ENCODE results near the gene LCN10.
A peak's percentile ranks its signal among the peaks of the same experiment; 100 is the strongest.
"Not testable (repeated sequence)": the region's sequence is repeated elsewhere in the genome, so short reads cannot be mapped to it uniquely, and the experiment has no call there.

LCN10 gene

DNA sequence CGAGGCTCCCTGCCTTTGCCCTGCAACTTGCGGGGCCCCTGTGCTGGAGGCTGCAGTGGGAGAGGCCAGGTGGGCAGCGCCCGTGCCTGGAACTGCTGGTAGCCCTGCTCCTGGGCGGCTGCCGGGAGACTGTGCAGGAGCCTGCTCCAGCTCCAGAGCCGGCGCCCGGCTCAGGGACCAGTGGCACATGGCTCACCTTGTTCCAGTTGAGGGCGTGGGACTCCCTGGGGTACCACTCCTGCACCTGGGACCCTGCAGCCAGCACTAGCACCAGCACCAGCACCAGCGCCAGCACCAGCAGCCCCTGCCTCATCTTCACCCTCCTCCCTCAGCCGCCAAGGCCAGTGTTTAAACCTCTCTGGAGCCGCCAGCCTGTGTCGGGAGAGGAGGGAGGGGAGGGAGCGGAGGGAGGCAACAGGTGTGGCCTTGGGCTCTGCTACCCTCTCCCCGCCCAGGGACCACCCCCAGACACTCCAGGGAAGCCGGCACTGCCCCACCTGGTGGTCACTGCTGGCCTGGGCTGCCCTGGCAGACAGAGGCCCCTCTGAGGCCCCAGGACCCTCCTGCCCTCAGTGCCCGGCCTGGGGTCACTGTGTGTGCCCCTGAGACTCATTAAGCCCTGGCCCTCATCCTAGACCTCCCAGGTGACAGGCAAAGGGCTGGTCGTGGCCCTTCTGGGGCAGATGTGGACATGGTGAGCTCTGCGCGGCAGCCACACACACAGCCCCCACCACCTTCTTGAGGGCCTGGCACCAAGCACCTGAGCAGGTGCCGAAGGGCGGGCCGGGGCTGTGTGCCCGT is at the start of gene LCN10:
Gene LCN10, minus strand, starts transcription at position 350 of the 801 bp plus-strand sequence. Its CDS starts 37 bp downstream, at position 313.
- DNase-seq = no peak

DNA sequence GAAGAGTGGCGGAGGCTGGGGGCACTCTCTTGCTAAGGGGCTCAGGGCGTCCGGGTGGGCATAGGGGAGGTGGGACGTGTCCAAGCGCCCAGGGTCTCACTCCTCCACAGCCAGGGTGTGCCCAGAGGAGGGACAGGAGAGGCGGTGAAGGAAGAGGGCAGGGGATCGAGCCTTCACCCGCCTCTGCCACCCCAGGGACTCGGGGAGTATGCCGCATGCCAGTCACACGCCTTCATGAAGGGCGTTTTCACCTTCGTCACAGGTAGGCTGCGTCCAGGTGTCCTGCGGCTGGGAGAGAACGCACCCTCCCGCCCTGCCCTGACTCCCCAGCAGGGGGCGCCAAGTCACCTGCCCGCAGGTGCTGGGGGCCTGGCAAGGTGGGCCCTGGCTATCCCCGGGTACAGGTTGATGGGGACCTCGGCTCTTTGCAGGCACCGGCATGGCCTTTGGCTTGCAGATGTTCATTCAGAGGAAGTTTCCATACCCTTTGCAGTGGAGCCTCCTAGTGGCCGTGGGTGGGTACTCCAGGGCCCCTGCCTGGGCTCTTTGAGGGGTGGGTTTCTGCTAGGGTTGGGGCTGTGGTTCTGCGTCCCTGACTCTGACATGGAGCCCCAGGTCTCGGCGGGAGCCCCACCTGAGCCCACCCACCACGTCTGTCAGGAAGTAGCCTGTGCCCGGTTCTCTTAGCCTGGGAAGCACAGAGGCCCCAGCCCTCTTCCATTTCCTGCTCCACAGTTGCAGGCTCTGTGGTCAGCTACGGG is 49.0 kb upstream of the LCN10 start:
- no peak for DNase-seq

DNA sequence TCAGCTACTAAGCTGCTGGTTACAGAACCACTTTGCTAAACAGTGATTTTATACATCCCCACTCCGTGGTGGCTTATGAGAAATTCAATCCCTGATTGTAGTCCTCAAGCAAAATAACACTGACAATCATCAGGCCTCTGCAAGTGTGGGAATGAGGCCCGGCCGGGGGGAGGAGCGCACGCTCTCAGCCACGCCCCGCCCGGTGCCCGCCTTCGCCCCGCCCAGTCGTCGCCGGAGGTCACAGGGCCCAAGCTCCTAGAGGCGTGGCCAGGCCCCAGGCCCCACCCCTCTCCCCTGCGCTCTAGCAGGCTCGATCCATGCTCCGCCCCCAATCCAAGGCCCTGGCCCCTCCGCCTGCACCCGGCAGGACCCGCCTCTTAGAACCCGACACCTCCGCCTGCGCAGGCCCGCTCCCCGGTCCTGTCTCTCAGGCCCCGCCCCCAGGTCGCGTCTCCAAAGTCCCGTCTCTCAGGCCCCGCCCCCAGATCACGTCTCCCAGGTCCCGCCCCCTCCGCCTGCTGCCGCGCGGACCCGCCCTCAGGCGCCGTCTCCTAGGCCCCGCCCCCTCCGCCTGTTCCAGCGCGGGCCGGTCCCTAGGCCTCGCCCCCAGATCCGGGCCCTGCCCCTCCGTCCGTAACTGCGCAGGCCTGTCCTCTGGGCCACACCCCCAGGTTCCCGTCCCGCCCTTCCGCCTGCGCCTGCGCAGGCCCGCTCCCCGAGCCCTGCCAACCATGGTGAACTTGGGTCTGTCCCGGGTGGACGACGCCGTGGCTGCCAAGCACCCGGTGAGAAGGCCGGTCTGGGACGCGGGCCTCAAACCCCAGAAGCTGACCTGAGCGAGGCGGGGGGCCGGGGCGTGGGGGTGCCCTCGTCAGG is 48.1 kb upstream of the LCN10 start, which contains the start of gene TMEM141:
Gene TMEM141, plus strand, starts transcription at position 705 of the 876 bp plus-strand sequence. Its CDS starts 27 bp downstream, at position 732.
- peak; percentile 99 for DNase-seq

DNA sequence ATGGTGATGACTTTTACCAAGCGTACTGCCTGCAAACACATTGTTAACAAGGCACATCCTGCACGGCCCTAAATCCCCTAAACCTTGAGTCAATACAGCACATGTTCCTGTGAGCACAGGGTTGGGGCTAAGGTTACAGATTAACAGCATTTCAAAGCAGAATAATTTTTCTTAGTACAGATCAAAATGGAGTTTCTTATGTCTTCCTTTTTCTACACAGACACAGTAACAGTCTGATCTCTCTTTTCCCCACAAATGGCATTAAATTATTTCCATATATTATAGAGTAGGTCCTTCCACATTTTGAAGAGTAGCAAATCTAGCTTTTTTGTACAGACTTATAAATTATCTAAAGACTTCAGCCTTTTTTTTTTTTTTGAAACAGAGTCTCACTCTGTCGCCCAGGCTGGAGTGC is 46.8 kb upstream of the LCN10 start:
- no peak for DNase-seq

DNA sequence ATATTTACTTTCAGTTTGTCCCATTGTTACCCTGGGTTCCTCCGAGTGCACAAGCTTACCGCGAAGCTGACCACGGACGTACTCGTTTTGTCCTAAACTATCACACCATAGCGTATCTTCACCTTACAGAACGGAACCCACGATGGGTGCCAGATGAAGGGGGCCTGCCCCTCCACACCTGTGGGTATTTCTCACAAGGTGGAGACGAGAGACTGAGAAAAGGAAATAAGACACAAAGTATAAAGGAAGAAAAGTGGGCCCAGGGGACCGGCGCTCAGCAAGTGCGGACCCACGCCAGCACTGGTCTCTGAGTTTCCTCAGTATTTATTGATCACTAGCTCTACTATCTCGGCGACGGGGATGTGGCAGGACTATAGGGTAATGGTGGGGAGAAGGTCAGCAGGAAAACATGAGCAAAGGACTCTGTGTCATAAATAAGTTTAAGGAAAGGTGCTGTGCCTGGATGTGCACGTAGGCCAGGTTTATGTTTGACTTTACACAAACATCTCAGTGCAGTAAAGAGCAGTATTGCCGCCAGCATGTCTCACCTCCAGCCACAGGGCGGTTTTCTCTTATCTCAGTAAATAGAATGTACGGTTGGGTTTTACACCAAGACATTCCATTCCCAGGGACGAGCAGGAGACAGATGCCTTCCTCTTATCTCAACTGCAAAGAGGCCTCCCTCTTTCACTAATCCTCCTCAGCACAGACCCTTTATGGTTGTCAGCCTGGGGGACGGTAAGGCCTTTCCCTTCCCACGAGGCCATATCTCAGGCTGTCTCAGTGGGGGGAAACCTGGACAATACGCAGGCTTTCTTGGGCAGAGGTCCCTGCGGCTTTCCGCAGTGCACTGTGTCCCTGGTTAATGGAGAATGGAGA is 46.1 kb upstream of the LCN10 start:
- not testable (repeated sequence) for DNase-seq

DNA sequence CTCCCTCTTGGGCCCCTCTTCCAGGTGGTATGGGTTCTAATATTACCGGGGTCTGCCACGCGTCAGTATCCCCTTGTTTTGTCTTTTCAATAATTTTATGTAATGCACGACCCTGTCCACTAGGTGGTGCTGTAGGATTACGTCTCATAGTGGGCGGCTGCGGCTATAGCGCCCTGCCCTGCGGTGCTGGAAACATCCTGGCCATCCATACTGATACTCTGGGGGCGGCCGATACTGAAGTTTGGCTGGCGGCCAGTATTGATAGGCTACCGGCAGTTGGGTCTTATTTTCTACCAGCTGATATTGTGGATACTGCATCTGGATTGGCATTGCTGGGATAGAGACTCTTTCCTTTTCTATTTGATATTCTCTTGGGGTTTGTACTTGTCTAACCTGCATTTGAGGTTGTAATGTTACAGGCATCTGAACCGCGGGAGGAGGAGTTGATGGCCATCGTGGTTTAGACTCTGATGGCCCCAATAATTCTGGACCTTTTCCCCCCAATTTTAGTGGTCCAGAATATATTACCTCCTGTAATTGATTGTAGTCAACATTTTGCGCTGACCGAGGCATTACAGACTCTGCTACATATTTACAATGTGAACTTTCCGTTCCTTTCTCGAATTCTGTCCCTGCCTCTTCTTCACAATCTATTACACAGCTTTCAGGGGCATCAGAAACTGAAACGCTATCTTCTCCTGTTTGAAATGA is 45.1 kb upstream of the LCN10 start:
- peak; percentile 63 for DNase-seq

DNA sequence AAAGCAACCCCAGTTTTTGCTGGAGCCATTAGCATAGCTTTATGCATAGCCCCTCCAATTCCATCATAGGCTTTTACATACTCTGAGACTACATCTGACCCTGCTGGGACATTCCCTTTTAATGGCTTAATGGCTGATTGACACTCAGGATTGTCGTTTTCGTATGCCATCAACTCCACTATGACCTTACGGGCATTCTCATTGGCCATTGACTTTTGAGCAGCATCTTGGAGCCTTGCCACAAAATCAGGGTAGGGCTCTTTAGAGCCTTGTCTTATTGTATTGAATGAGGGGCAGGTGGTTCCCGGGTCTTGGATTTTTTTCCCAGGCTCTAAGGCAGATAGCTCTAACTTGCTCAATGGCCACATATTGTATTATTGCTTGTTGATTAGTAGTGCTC is 44.2 kb upstream of the LCN10 start:
- DNase-seq = not testable (repeated sequence)

DNA sequence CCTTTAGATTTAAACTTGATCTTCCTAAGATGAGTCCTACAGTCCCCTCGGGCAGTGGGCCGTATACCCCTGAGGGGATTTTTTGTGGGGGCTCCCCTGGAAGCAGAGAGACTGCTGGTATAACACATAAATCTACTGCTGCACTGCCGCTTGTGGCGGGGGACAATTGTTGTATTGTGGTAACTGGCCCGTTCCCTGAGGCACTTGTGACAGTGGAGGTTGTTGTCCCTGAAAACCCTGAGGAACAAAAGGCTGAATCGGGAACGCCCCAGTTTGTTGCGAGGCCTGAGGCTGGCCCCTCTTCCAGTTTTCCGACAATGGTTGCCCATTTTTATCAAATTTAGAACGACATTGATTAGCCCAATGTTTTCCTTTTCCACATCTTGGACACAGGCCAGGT is 43.7 kb upstream of the LCN10 start:
- DNase-seq = no peak

DNA sequence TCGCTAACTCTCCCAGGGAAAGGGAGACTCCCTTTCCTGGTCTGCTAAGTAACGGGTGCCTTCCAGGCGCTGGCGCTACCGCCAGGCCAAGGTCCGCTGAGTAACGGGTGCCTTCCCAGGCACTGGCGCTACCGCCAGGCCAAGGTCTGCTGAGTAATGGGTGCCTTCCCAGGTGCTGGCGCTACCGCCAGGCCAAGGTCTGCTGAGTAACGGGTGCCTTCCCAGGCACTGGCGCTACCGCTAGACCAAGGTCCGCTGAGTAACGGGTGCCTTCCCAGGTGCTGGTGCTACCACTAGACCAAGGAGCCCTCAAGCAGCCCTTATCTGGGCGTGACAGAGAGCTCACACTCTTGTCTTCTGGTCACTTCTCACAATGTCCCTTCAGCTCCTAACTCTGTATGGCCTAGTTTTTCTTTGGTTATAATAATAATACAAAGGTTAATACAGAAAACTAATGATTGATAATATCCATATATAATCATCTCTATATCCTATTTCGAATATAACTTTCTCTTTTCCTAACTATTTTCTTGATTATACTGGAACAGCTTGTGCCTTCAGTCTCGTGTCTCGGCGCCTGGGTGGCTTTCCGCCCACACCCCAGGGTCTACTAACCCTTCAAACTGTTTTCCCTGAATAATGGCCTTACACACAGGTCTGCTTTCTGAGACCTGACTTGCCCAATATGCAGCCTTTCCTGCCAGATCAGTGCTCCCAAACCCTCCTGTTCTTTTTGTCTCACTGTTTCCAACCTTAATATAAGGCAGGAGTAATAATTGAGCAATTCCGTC is 43.0 kb upstream of the LCN10 start:
- DNase-seq = not testable (repeated sequence)

DNA sequence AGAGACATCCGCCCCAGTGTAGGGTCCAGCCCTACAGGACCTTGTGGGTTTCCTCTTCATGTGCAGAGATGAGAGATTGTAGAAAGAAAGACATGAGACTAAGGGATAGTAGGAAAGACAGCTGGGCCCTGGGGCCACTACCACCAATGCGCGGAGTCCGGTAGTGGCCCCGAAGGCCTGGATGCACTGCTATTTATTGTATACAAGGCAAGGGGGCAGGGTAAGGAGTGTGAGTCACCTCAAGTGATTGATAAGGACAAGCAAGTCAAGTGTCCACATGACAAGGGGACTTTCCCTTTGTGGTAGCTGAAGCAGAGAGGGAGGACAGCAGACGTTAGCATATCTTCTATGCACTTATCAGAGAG is 42.2 kb upstream of the LCN10 start:
- DNase-seq = no peak

DNA sequence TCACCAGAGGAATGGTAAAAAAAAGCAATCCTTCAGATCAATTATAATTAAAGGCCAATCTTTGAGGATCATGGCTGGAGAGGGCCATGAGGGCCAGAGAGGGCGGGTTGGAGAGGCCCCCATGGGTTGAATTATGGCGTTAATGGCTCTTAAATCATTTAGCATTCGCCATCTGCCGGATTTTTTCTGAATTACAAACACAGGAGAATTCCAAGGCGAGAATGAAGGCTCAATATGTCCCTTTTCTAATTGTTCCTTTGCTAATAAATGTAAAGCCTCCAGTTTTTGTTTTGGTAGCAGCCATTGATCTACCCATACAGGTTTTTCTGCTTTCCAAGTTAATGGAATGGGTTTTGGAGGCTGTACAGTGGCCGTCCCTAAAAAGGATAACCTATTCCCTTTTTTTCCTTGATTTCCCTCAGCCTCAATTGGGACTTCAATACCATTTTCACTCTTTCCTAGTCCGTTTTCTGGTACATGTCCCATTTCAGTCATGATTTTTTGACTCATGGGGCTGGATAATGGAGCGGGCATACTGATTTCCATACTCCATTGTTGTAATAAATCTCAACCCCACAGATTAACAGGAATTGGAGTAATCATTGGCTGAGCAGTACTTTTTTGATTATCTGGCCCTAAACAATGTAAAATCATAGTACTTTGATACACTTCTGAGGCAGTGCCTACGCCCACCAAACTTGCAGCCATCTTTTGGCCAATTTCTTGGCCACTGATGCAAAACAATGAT is 41.7 kb upstream of the LCN10 start:
- no peak for DNase-seq

DNA sequence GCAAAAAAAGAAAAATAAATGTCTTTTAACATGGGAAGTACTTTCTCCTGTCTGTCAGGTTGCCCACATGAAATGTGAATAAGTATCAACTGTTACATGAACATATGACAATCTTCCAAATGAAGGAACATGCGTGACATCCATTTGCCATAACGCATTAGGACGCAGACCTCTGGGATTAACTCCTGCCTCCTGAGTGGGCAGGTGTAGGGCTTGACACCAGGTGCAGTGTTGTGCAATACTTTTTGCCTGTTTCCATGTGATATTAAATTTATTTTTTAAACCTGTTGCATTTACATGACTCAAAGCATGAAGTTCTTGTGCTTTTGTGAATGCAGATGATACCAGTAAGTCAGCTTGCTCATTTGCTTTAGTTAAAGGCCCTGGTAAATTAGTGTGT is 39.7 kb upstream of the LCN10 start:
- no peak for DNase-seq

DNA sequence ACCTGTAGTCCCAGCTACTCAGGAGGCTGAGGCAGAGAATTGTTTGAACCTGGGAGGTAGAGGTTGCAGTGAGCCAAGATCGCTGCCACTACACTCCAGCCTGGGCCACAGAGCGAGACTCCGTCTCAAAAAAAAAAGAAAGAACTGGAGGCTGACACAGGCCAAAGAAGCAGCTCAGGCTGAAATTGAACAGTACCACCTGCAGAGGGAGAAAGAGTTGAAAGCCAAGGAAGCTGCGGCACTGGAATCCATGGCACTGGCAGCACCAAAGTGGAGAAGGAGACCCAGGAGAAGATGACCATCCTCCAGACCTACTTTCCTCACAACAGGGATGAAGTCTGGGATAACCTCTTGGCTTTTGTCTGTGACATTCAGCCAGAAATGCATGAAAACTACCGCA is 37.1 kb upstream of the LCN10 start:
- DNase-seq = no peak

DNA sequence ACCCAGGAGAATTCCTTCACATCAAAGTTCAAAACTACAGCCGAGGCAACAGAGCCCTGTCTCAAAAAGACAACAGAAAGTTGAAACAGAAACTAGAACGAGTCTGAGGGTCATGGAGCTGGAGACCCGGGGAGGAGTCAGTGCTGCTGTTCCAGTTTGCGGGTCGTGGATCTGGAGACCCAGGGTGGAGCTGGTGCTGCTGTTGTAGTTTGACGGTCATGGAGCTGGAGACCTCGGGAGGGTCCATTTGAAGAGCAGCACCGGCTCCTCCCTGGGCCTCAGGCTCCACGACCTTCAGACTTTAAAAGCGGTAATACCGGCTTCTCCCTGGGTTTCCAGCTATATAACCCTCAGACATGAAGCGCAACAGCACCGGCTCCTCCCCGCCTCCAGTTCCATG is 34.6 kb upstream of the LCN10 start:
- DNase-seq = no peak

DNA sequence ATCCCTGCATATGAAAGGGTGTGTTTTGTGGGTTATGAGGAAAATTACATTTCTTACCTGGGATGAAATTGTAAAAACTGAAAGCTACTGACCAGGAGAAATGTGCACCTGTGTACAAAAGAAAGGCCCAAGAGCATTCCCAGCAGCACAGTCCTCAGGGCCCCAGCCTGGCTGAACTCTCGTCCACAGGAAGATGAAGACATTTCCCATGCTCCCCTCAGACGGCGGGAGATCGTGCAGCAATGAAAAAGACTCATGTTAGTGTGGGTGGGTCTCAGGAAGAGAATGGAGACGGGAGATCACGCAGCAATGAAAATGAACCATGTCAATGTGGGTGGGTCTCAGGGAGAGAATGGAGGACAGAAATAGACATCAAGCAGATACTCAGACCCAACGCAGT is 34.2 kb upstream of the LCN10 start:
- DNase-seq = no peak

DNA sequence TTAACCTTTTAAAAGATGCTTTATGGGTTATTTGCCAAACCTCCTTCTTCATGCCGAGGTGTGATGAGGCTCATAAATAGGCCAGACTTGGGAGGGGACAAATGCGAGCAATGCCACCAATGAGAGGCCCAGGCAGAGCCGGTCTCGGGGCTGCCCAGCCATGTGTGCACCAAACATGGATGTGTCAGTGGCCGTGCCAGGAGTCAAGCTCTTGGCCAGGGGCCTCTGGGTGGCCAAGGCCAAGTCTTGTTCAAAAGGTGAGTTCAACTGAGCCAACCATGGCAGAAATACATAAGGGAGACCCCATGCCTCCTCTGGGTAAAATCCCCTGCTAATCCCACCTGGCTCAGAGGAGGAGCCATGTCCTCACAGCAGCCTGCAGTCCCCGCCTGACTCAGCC is 32.5 kb upstream of the LCN10 start:
- DNase-seq = no peak

DNA sequence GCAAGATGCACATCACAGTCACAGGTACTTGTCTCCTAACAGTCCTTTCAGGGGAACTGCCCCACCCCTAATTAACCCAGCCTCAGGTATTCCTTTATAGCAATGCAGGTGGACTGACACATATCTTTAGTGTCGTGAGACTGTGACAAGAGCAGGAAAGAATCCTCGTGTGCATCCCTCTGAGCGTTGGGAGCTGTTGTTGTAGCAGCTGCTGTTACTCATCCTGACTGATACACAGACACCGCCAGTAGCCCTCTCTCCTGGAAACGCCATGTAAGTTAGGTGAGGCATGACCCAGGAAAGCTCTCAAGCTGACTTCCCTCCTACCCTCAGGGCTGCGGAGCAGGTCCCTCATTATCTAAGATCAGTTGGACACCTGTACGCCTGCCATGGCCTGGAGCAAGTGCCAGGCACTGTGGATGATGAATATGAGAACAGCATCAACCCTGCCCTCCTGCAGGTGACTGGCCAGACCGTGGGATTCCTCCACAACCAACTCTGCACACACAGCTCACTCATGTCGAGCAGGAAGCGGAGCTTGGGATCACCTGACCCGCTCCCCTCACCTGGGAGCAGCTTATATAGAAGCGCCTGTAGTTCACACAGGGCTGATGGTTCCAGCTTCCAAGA is 31.8 kb upstream of the LCN10 start:
- DNase-seq = no peak

DNA sequence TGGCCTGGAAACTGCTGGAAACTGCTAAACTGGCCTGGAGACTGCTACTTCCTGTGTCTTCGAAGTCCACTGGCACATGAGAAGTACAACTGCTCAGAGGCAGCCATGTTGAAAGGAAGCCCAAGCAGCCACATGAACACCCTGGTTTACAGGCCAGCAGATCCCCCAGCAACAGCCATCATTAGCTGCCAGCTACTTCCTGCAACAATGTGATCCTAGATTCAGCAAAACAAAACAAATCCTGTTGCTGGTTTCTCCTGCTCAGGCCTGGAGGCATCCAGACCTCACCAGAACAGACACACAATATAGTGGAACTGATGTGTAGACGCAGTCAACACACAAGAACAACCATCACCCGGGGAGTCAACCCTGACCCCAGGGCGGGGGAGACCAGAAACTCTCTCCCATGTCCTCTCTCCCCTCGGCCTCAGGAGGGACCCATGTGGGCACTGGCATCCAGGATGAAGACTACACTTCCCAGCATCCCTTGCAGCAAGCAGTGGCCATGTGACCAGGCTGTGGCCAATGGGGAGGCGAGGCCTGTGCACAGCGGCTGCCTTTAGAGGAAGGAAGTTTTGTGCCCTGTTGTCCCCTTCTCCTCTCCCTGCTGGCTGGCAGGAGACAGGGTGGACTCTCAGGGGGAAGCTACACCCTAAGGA is 30.8 kb upstream of the LCN10 start:
- DNase-seq = no peak

DNA sequence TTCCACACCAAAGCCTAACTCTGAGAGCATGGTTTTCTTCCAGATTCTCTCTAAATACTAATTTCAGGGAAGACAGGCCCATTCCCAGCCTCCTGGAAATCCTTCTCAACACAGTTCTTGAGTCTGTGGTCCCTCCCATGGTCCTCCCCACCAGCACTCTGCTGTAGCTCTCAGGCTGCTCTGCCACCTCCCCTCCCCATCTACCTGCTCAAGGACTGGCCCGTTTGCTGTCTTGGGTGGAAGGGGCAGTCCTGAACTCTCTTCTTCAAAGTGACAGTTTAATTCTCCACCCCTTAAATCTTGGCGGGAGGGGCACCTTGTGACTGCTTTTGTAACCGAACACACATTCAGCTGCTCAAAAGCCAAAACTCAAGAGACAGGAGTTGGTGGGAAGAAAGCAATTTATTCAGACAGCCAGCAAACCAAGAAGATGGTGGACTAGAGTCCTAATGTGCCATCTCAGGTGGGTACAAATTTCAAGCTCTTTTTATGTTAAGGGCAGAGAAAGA is 29.2 kb upstream of the LCN10 start:
- no peak for DNase-seq
